A673 (cell line): Measurements from ENCODE around the gene KCNRG. TPM values are rescaled to one million over a fixed set of nuclear protein-coding genes. Genes with fewer than 3 reads are reported as not detected.

ENCODE experiments used
- BruUV-seq: library from RNA; stranded (reverse); fragments of 400-500 nt; replicated peaks from 2 replicates; lab custom pipeline; 2021; lab: Mats Ljungman, UMichigan
- CTCF ChIA-PET: fragments of 300-600 bp; sonication (Branson Sonifier 250); formaldehyde crosslinking; loops from one replicate; lab custom pipeline; 2022; ENCODE audit warnings: antibody characterized with exemption; lab: Charles Lee
- POLR2A ChIA-PET: fragments of 300-600 bp; sonication (Branson Sonifier 250); formaldehyde crosslinking; loops from one replicate; lab custom pipeline; 2022; ENCODE audit warnings: antibody characterized with exemption; ENCODE audit not compliant: low non-redundant PET; lab: Charles Lee
- DNase-seq: peaks from one replicate; pipeline ENCODE4 v3.0.0-alpha.2; 2015; ENCODE audit warnings: low spot score
- H3K27ac ChIP-seq: fragments of 200-600 bp; sonication (generic); 2 replicates; pipeline ENCODE4 v1.5.1; 2016; ENCODE audit warnings: mixed run types, low read depth, mild to moderate bottlenecking, mixed read lengths, antibody characterized with exemption, low read length; ENCODE audit not compliant: poor library complexity, severe bottlenecking
- H3K27me3 ChIP-seq: fragments of 200-600 bp; sonication (generic); replicated peaks from 2 replicates; pipeline ENCODE4 v1.6.1; 2017; ENCODE audit warnings: mixed run types, low read depth, mild to moderate bottlenecking, mixed read lengths, antibody characterized with exemption, low read length; ENCODE audit not compliant: insufficient read depth, poor library complexity
- H3K36me3 ChIP-seq: fragments of 200-600 bp; sonication (generic); 2 replicates; pipeline ENCODE4 v1.6.1; 2016; ENCODE audit warnings: mixed run types, mild to moderate bottlenecking, mixed read lengths, antibody characterized with exemption, low read length; ENCODE audit not compliant: insufficient read depth, poor library complexity, severe bottlenecking
- H3K4me1 ChIP-seq: fragments of 200-600 bp; sonication (generic); 2 replicates; pipeline ENCODE4 v1.6.1; 2017; ENCODE audit warnings: mixed run types, mild to moderate bottlenecking, mixed read lengths, antibody characterized with exemption, low read length; ENCODE audit not compliant: insufficient read depth, poor library complexity, severe bottlenecking
- H3K4me3 ChIP-seq: fragments of 200-600 bp; sonication (generic); 2 replicates; pipeline ENCODE4 v1.5.1; 2016; ENCODE audit warnings: low read depth, mixed run types, mild to moderate bottlenecking, mixed read lengths, low read length; ENCODE audit not compliant: poor library complexity, severe bottlenecking
- H3K9me3 ChIP-seq: fragments of 200-600 bp; sonication (generic); 2 replicates; pipeline ENCODE4 v1.6.1; 2016; ENCODE audit warnings: mixed run types, low read depth, mild to moderate bottlenecking, mixed read lengths, antibody characterized with exemption, low read length; ENCODE audit not compliant: poor library complexity, severe bottlenecking
- EZH2 ChIP-seq: fragments of 200-600 bp; sonication (generic); IDR thresholded peaks from 2 replicates; pipeline ENCODE4 v1.6.1; 2017; ENCODE audit warnings: borderline replicate concordance, low read depth, mild to moderate bottlenecking, mixed read lengths, antibody characterized with exemption, low read length; ENCODE audit not compliant: poor library complexity, severe bottlenecking
- intact Hi-C: fragments of 100-400 bp; cut with micrococcal nuclease; formaldehyde crosslinking; loops from one replicate; pipeline ENCODE4 v1.10.0; 2022; ENCODE audit not compliant: unreplicated experiment
- total RNA-seq: library from RNA; stranded (reverse); gene quantifications from 2 replicates; pipeline ENCODE4 v1.2.3, GENCODE V29; 2021
- TF ChIP-seq, protein P1 (sequence below): fragments of 300-800, 200-600 bp; sonication (generic); conservative IDR thresholded peaks from 2 replicates; pipeline ENCODE4 v1.5.1; 2017; ENCODE audit warnings: low read depth, mild to moderate bottlenecking, antibody characterized with exemption, low read length, moderate library complexity, mixed read lengths

The KCNRG gene
- total RNA-seq, 1 experiment from 2014 or later: 2.1 TPM

DNA sequence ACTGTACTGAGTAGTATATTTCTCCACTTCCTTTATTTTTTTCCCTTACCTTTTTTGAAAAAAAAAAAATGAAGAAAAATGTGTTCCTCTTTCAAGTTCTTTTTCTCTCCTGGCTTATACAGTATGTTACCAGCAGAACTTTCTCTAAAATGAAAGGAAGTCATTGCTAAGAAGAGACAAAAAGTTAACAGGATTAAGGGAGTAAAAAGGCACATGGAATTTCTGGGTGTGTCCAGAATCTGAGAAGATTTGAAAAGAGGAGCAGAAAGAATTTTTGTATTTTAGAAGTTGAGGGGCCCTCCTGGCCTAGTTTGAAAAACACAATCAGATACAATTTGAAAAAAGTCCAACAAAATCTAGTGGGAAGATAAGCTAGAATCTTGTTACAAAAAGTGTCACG is 39.4 kb upstream of the KCNRG start:
- Histone ChIP-seq H3K4me3 (no peak overlapping the region), H3K9me3 (no peaks in the 10 kb centered on the region), H3K27ac (peak overlapping the region; percentile 14), H3K36me3 (no peaks in the 10 kb centered on the region), H3K4me1 (peaks cover 13% of the 10 kb centered on the region), H3K27me3 (no peaks in the 10 kb centered on the region)
- DNase-seq: peak; percentile 54
- TF ChIP-seq, protein P1, sequence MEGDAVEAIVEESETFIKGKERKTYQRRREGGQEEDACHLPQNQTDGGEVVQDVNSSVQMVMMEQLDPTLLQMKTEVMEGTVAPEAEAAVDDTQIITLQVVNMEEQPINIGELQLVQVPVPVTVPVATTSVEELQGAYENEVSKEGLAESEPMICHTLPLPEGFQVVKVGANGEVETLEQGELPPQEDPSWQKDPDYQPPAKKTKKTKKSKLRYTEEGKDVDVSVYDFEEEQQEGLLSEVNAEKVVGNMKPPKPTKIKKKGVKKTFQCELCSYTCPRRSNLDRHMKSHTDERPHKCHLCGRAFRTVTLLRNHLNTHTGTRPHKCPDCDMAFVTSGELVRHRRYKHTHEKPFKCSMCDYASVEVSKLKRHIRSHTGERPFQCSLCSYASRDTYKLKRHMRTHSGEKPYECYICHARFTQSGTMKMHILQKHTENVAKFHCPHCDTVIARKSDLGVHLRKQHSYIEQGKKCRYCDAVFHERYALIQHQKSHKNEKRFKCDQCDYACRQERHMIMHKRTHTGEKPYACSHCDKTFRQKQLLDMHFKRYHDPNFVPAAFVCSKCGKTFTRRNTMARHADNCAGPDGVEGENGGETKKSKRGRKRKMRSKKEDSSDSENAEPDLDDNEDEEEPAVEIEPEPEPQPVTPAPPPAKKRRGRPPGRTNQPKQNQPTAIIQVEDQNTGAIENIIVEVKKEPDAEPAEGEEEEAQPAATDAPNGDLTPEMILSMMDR: no peak
- TF ChIP-seq EZH2: no peak
- ChIA-PET POLR2A (no interaction called here), CTCF (interaction anchor here (0.7 to 0.8 kb wide), 4 partner anchors 18 to 936 kb away, joined by 3 to 5 read pairs (median 4); no protein-coding TSS in a partner anchor)
- no TSS peak for BruUV-seq
- intact Hi-C loops: loop anchor here (1.0 to 5.0 kb wide), 6 partner anchors 106 to 1094 kb away; no protein-coding TSS in a partner anchor

DNA sequence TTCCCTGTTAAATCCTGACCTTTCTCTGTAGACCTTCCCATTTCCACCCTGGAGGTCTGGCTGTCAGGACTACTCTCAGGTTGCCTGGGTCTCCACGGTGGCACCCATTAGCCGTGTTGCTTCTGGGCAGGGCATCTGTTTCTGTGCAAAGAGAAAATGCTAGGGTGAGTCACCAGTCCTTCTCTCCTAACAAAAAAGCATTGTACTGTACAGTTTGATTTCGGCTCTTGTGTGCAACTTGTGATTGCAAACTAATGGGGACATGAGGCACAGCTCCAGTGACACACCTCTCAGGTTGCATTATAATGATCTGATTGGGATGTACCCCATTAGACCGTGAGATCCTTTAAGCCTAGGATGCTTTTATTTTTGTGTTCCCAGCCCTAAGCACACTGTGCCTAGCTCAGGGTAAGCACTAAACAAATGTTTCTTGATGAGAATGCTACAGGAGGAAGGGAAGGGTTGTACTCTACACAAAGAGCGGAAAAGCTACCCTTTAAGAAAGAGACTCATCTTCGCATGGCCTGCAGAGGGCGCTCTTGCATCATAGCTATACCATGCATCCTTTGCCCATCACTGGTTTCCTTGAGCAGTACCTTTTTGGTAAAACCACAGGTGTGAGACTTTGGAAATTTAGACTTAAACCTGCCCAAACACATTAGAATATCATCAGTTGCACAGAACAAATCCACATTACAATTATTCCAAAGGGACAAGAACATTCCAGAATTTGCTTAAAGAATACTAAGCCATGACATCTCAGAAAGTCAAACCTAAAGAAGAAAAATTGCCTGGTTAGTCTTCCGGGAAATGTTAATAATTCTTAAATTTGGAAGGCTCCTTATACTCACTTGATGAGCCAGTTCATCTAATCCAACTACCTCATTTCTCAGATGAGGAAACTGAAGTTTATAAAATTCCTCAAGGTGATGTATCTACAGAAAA is 38.7 kb upstream of the KCNRG start:
- Histone ChIP-seq H3K27ac (peak overlapping the region; percentile 14), H3K36me3 (no peaks in the 10 kb centered on the region), H3K4me3 (no peak overlapping the region), H3K9me3 (no peaks in the 10 kb centered on the region), H3K4me1 (peaks cover 13% of the 10 kb centered on the region), H3K27me3 (no peaks in the 10 kb centered on the region)
- BruUV-seq: no TSS peak
- ChIA-PET CTCF (interaction anchor here (0.6 to 1.1 kb wide), 9 partner anchors 17 to 936 kb away, joined by 3 to 14 read pairs (median 4); partner anchors contain the start of genes SPRYD7 and TRIM13), POLR2A (interaction anchor here (0.5 kb wide), 1 partner anchor 313 kb away, joined by 7 read pairs; no protein-coding TSS in a partner anchor)
- intact Hi-C loops: loop anchor here (1.0 to 5.0 kb wide), 6 partner anchors 106 to 1094 kb away; no protein-coding TSS in a partner anchor
- DNase-seq: peak; percentile 79
- TF ChIP-seq EZH2: no peak
- TF ChIP-seq, protein P1: peak; percentile 93

DNA sequence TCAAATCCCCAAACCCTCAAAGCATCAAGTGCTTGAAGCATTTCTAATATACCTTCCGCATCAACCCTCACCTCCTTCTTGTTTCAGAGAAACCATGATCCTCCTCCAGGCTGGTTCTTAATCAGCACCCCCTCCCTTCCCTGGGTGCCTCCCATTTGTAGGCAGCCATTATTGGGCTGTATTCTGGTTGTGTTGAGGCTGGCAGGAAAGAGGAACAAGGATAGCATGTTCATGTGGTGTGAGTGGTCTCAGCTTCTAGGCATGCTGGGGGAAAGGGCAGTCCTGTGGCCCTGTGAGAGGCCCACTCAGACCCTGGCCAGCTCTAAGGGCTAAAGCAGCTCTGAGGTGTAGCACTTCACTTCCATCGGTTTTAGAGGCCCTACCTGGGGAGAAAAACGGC is 37.3 kb upstream of the KCNRG start:
- no TSS peak for BruUV-seq
- DNase-seq: no peak
- H3K36me3 ChIP-seq: no peaks in the 10 kb centered on the region
- no peaks in the 10 kb centered on the region for H3K9me3 ChIP-seq
- POLR2A ChIA-PET: no interaction called here
- no peak overlapping the region for H3K27ac ChIP-seq
- H3K4me1 ChIP-seq: peaks cover 13% of the 10 kb centered on the region
- intact Hi-C loops: loop anchor here (2.0 to 5.0 kb wide), 5 partner anchors 104 to 934 kb away; no protein-coding TSS in a partner anchor
- no peak for TF ChIP-seq EZH2
- TF ChIP-seq, protein P1: no peak
- no peak overlapping the region for H3K4me3 ChIP-seq
- no peaks in the 10 kb centered on the region for H3K27me3 ChIP-seq
- CTCF ChIA-PET: no interaction called here
